NB4 (cell line): ENCODE measurements around the gene CRB3.

ENCODE experiments used
- MYC ChIP-seq: IDR thresholded peaks from 2 replicates; pipeline ENCODE4 v1.6.1; 2011; ENCODE audit warnings: low read depth, low read length
- POLR2A ChIP-seq: IDR thresholded peaks from 2 replicates; pipeline ENCODE4 v1.6.1; 2011; ENCODE audit warnings: mild to moderate bottlenecking; ENCODE audit not compliant: insufficient read length; ENCODE audit errors: extremely low read depth
- TF ChIP-seq, protein P1 (sequence below): IDR thresholded peaks from one replicate; pipeline ENCODE4 v1.5.1; 2012; ENCODE audit warnings: low read depth, low read length

DNA sequence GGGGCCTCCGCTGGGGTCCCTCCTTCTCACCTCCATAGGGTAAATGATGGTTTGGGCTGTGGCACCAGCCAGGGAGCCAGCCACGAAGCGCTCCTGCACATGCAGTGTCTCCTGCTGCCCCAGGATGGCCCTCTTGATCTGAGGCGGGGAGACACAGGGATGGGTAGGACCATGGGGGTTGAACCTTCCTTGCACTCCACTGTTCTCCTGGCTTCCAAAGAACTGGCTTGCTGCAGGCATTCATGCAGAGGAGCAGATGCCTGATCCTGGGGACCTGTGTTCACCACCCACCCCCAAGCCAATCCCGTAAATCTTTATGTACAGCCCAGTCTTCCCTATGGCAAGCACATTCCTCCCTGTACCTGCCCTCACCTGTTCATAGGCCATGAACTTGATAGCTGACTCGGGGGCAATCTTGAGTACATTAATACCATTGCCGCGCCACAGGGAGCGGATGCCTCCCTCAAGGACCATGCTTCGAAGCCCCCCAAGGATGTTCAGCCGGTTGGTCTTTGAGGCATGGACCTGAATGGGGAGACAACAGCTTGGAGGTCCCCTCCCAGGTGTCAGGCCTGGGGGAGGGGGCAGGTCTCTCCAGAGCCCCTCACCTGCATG is 10.0 kb upstream of the CRB3 start:
- TF ChIP-seq POLR2A (no peak), MYC (no peak)
- TF ChIP-seq, protein P1, sequence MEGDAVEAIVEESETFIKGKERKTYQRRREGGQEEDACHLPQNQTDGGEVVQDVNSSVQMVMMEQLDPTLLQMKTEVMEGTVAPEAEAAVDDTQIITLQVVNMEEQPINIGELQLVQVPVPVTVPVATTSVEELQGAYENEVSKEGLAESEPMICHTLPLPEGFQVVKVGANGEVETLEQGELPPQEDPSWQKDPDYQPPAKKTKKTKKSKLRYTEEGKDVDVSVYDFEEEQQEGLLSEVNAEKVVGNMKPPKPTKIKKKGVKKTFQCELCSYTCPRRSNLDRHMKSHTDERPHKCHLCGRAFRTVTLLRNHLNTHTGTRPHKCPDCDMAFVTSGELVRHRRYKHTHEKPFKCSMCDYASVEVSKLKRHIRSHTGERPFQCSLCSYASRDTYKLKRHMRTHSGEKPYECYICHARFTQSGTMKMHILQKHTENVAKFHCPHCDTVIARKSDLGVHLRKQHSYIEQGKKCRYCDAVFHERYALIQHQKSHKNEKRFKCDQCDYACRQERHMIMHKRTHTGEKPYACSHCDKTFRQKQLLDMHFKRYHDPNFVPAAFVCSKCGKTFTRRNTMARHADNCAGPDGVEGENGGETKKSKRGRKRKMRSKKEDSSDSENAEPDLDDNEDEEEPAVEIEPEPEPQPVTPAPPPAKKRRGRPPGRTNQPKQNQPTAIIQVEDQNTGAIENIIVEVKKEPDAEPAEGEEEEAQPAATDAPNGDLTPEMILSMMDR = no peak
